Neural cell (in vitro differentiated cells): ENCODE results near the gene LZTS3. TPM values are rescaled to one million over a fixed set of nuclear protein-coding genes. Genes with fewer than 3 reads are reported as not detected.

Source experiments
- H2AFZ ChIP-seq: fragments of 200-600, 300-800 bp; sonication (generic), shearing (Covaris generic); 2 replicates; pipeline ENCODE4 v1.6.0; 2014; ENCODE audit warnings: low read depth, mild to moderate bottlenecking, antibody characterized with exemption, low read length, moderate library complexity
- H3F3A ChIP-seq: fragments of 200-600 bp; shearing (Covaris generic); 2 replicates; pipeline ENCODE4 v1.6.1; 2016; ENCODE audit warnings: mild to moderate bottlenecking, moderate library complexity, mixed read lengths, antibody characterized with exemption, low read length; ENCODE audit not compliant: insufficient read depth, poor library complexity, severe bottlenecking
- H3K27ac ChIP-seq: fragments of 200-600, 300-800 bp; sonication (generic), shearing (Covaris generic); 2 replicates; pipeline ENCODE4 v1.5.1; 2014; ENCODE audit warnings: mild to moderate bottlenecking, low read length, moderate library complexity
- H3K27me3 ChIP-seq: fragments of 300-800, 200-600 bp; sonication (generic), shearing (Covaris generic); 2 replicates; pipeline ENCODE4 v1.6.0; 2014; ENCODE audit warnings: mild to moderate bottlenecking, low read depth, low read length, moderate library complexity; ENCODE audit not compliant: insufficient read depth
- H3K36me3 ChIP-seq: fragments of 300-800, 200-600 bp; sonication (generic), shearing (Covaris generic); 2 replicates; pipeline ENCODE4 v1.5.1; 2014; ENCODE audit warnings: mild to moderate bottlenecking, antibody characterized with exemption, low read length, moderate library complexity; ENCODE audit not compliant: insufficient read depth
- H3K4me2 ChIP-seq: fragments of 300-800, 200-600 bp; sonication (generic), shearing (Covaris generic); 2 replicates; pipeline ENCODE4 v1.6.0; 2014; ENCODE audit warnings: mild to moderate bottlenecking, low read length
- H3K4me3 ChIP-seq: fragments of 300-800, 200-600 bp; sonication (generic), shearing (Covaris generic); 2 replicates; pipeline ENCODE4 v1.5.1; 2014; ENCODE audit warnings: mild to moderate bottlenecking, low read length, moderate library complexity
- H3K79me2 ChIP-seq: fragments of 200-600 bp; shearing (Covaris generic); replicated peaks from 2 replicates; pipeline ENCODE4 v1.6.0; 2014; ENCODE audit warnings: mild to moderate bottlenecking, low read length, moderate library complexity; ENCODE audit not compliant: insufficient read depth
- H3K9ac ChIP-seq: fragments of 300-800, 200-600 bp; sonication (generic), shearing (Covaris generic); 2 replicates; pipeline ENCODE4 v1.6.1; 2016; ENCODE audit warnings: mild to moderate bottlenecking, low read length, mixed read lengths
- H3K9me2 ChIP-seq: fragments of 200-600 bp; shearing (Covaris generic); 2 replicates; pipeline ENCODE4 v1.6.1; 2016; ENCODE audit warnings: mild to moderate bottlenecking, low read length, mixed read lengths; ENCODE audit not compliant: insufficient read depth
- H3K9me3 ChIP-seq: fragments of 200-600, 300-800 bp; sonication (generic), shearing (Covaris generic); 2 replicates; pipeline ENCODE4 v1.6.1; 2016; ENCODE audit warnings: mild to moderate bottlenecking, mixed run types, low read length, moderate library complexity, mixed read lengths
- H4K20me1 ChIP-seq: fragments of 200-600 bp; shearing (Covaris generic); 2 replicates; pipeline ENCODE4 v1.6.1; 2016; ENCODE audit warnings: mild to moderate bottlenecking, mixed run types; ENCODE audit not compliant: insufficient read depth
- CTCF ChIP-seq: fragments of 450-650 bp; IDR thresholded peaks from 2 replicates; pipeline ENCODE4 v1.5.1; 2014; ENCODE audit warnings: antibody characterized with exemption, mild to moderate bottlenecking, moderate library complexity; ENCODE audit not compliant: poor library complexity, severe bottlenecking
- EP300 ChIP-seq: fragments of 450-650 bp; conservative IDR thresholded peaks from 2 replicates; pipeline ENCODE4 v1.6.1; 2014; ENCODE audit warnings: antibody characterized with exemption, mild to moderate bottlenecking, moderate library complexity; ENCODE audit not compliant: poor library complexity, severe bottlenecking
- EZH2 ChIP-seq: fragments of 200-600, 300-800 bp; shearing (Covaris generic), sonication (generic); IDR thresholded peaks from 2 replicates; pipeline ENCODE4 v1.6.1; 2014; ENCODE audit warnings: antibody characterized with exemption, low read length, borderline replicate concordance, mild to moderate bottlenecking; ENCODE audit not compliant: insufficient read depth, poor library complexity, severe bottlenecking
- MXI1 ChIP-seq: fragments of 450-650 bp; conservative IDR thresholded peaks from 2 replicates; pipeline ENCODE4 v1.6.1; 2014; ENCODE audit warnings: antibody characterized with exemption, mild to moderate bottlenecking; ENCODE audit not compliant: poor library complexity, severe bottlenecking
- POLR2AphosphoS5 ChIP-seq: IDR thresholded peaks from 2 replicates; pipeline ENCODE4 v1.6.1; 2012
- RAD21 ChIP-seq: fragments of 450-650 bp; conservative IDR thresholded peaks from 2 replicates; pipeline ENCODE4 v1.6.1; 2014; ENCODE audit warnings: antibody characterized with exemption, mild to moderate bottlenecking, moderate library complexity
- SMC3 ChIP-seq: fragments of 450-650 bp; conservative IDR thresholded peaks from 2 replicates; pipeline ENCODE4 v1.6.1; 2014; ENCODE audit warnings: antibody characterized with exemption, mild to moderate bottlenecking, moderate library complexity; ENCODE audit not compliant: poor library complexity
- TAF1 ChIP-seq: IDR thresholded peaks from 2 replicates; pipeline ENCODE4 v1.6.1; 2012; ENCODE audit warnings: low read depth
- polyA plus RNA-seq: library from polyadenylated mRNA; depleted of rRNA; stranded (reverse); fragments of >200 nt; gene quantifications from 2 replicates; pipeline ENCODE4 v1.2.3, GENCODE V29; 2014
- TF ChIP-seq, protein P1 (sequence below): IDR thresholded peaks from 2 replicates; pipeline ENCODE4 v1.6.1; 2012; ENCODE audit warnings: borderline replicate concordance

The LZTS3 gene
- polyA plus RNA-seq, 1 donor from 2014 or later: 33.8 TPM

DNA sequence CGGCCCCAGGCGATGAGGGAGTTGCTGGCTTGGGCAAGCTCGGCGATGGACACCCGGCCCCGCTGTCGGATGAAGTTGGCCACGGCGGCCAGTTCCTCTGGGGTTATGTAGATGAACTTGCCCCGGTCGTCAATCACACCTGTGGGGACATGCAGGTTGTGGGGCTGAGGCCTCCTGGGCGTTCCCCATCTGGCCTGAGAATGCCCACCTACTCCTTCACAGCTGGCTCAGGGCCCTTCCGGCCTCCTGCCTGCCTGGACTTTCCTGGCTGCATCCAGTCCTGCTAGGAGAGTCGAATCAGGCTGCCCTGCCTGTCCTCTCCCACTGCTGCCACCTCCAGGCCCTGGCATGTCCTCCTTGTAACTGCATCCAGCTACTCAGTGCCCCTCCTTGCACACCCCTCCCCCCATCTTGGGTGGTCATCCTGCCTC, 17.3 kb upstream of the LZTS3 start:
- H3K9me3 ChIP-seq: no peaks in the 10 kb centered on the region
- H3F3A ChIP-seq: no peaks in the 10 kb centered on the region
- H3K79me2 ChIP-seq: no peaks in the 10 kb centered on the region
- no peaks in the 10 kb centered on the region for H3K27me3 ChIP-seq
- TF ChIP-seq CTCF: no peak
- no peak for TF ChIP-seq TAF1
- no peak for TF ChIP-seq RAD21
- TF ChIP-seq MXI1: no peak
- TF ChIP-seq, protein P1, sequence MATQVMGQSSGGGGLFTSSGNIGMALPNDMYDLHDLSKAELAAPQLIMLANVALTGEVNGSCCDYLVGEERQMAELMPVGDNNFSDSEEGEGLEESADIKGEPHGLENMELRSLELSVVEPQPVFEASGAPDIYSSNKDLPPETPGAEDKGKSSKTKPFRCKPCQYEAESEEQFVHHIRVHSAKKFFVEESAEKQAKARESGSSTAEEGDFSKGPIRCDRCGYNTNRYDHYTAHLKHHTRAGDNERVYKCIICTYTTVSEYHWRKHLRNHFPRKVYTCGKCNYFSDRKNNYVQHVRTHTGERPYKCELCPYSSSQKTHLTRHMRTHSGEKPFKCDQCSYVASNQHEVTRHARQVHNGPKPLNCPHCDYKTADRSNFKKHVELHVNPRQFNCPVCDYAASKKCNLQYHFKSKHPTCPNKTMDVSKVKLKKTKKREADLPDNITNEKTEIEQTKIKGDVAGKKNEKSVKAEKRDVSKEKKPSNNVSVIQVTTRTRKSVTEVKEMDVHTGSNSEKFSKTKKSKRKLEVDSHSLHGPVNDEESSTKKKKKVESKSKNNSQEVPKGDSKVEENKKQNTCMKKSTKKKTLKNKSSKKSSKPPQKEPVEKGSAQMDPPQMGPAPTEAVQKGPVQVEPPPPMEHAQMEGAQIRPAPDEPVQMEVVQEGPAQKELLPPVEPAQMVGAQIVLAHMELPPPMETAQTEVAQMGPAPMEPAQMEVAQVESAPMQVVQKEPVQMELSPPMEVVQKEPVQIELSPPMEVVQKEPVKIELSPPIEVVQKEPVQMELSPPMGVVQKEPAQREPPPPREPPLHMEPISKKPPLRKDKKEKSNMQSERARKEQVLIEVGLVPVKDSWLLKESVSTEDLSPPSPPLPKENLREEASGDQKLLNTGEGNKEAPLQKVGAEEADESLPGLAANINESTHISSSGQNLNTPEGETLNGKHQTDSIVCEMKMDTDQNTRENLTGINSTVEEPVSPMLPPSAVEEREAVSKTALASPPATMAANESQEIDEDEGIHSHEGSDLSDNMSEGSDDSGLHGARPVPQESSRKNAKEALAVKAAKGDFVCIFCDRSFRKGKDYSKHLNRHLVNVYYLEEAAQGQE: no peak
- no peak for TF ChIP-seq SMC3
- TF ChIP-seq EZH2: no peak
- TF ChIP-seq EP300: no peak
- TF ChIP-seq POLR2AphosphoS5: no peak
- H3K36me3 ChIP-seq: no peaks in the 10 kb centered on the region
- H4K20me1 ChIP-seq: no peaks in the 10 kb centered on the region
- H2AFZ ChIP-seq: no peak overlapping the region
- no peak overlapping the region for H3K9ac ChIP-seq
- no peak overlapping the region for H3K4me2 ChIP-seq
- H3K9me2 ChIP-seq: no peaks in the 10 kb centered on the region
- no peak overlapping the region for H3K4me3 ChIP-seq
- H3K27ac ChIP-seq: no peak overlapping the region

DNA sequence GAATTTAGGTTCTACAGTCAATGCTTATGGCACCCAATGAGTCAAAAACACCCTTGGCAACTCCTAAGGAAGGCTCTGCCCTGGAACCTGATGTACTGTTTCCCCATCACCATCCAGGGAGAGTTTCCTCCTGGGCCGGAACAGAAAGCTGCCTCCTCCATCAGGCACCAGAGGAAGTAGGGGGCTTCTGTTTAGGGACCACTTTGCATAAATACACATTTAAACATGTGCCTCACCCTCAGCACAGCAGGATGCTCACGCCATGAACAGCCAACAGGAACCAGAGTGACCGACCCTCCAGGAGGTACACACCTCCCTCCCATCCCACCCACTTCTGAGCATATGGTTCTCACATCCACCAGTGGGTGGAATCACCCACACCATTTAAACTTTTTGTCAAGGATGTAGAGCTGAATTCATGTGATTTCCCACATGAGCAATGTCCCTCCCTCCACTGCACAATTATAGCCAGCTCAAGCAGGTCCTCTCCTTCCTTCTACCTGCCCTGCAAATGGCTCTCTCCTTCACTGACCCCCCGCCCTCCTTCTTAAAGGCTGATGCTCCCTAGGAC, 16.3 kb upstream of the LZTS3 start:
- Histone ChIP-seq H3K27me3 (no peaks in the 10 kb centered on the region), H3K9me3 (no peaks in the 10 kb centered on the region), H3K4me2 (no peak overlapping the region), H4K20me1 (no peaks in the 10 kb centered on the region), H3F3A (no peaks in the 10 kb centered on the region), H3K79me2 (no peaks in the 10 kb centered on the region), H3K27ac (no peak overlapping the region), H3K9ac (no peak overlapping the region), H2AFZ (no peak overlapping the region), H3K9me2 (no peaks in the 10 kb centered on the region), H3K4me3 (no peak overlapping the region), H3K36me3 (no peaks in the 10 kb centered on the region)
- TF ChIP-seq MXI1: no peak
- TF ChIP-seq POLR2AphosphoS5: no peak
- TF ChIP-seq TAF1: no peak
- no peak for TF ChIP-seq SMC3
- TF ChIP-seq, protein P1: no peak
- TF ChIP-seq CTCF: no peak
- TF ChIP-seq EP300: no peak
- TF ChIP-seq EZH2: no peak
- no peak for TF ChIP-seq RAD21
